Lung (tissue), 12 donors: Measurements from ENCODE around the gene USP19. TPM values are rescaled to one million over a fixed set of nuclear protein-coding genes. Genes with fewer than 3 reads are reported as not detected.

ENCODE experiments used
- ATAC-seq: fragments of 200-7000 bp; cut with Tn5 transposase; one replicate; pipeline ENCODE4 v1.9.1; 2020; ENCODE audit warnings: moderate number of reproducible peaks; ENCODE audit not compliant: insufficient read depth, low FRiP score
- DNase-seq, 3 donors: peaks; one replicate each; pipeline ENCODE4 v3.0.0-alpha.2; 2013 to 2017
- H3K27ac ChIP-seq, 2 donors: one replicate each; pipeline ENCODE4 v1.5.1; 2013; ENCODE audit warnings: mild to moderate bottlenecking in 2 of 2, moderate library complexity in 2 of 2, control low read depth in 1 of 2, inconsistent platforms in 1 of 2, low read depth in 1 of 2, low read length in 1 of 2
- H3K27me3 ChIP-seq, 3 donors: one replicate each; pipeline ENCODE4 v1.5.1; 2013; ENCODE audit warnings: low read length in 2 of 3; ENCODE audit not compliant: control insufficient read depth in 3 of 3, insufficient read depth in 3 of 3
- H3K36me3 ChIP-seq, 4 donors: one replicate each; pipeline ENCODE4 v1.5.1; 2013; ENCODE audit warnings: low read length in 4 of 4, mild to moderate bottlenecking in 1 of 4, moderate library complexity in 1 of 4; ENCODE audit not compliant: control insufficient read depth in 4 of 4, insufficient read depth in 4 of 4
- H3K4me1 ChIP-seq, 5 donors: one replicate each; pipeline ENCODE4 v1.5.1; 2013; ENCODE audit warnings: low read length in 5 of 5, mild to moderate bottlenecking in 2 of 5, moderate library complexity in 1 of 5; ENCODE audit not compliant: control insufficient read depth in 5 of 5, insufficient read depth in 5 of 5
- H3K4me3 ChIP-seq: one replicate; pipeline ENCODE4 v1.5.1; 2013; ENCODE audit warnings: mild to moderate bottlenecking, control low read depth, moderate library complexity
- H3K9ac ChIP-seq, 2 donors: one replicate each; pipeline ENCODE4 v1.5.1; 2013; ENCODE audit warnings: low read length in 2 of 2, control low read depth in 1 of 2; ENCODE audit not compliant: insufficient read depth in 1 of 2
- H3K9me3 ChIP-seq, 4 donors: one replicate each; pipeline ENCODE4 v1.5.1; 2013; ENCODE audit warnings: low read length in 3 of 4, mild to moderate bottlenecking in 1 of 4, moderate library complexity in 1 of 4; ENCODE audit not compliant: control insufficient read depth in 4 of 4, insufficient read depth in 3 of 4
- CTCF ChIP-seq: IDR thresholded peaks from 2 replicates; pipeline ENCODE4 v1.5.1; 2012; ENCODE audit warnings: mild to moderate bottlenecking; ENCODE audit errors: control extremely low read depth, extremely low read depth
- WGBS, 2 donors: extraction: QIAGEN DNeasy Blood & Tissue Kit; methylation state at CpG; one replicate each; pipeline ENCODE4 v1.1.7; 2013; 5-methylcytosine and 5-hydroxymethylcytosine counted together
- polyA plus RNA-seq, 2 donors: library from polyadenylated mRNA; stranded (reverse); fragments of 200-250 nt; gene quantifications; one replicate each; pipeline ENCODE4 v1.2.1, GENCODE V29; 2013
- total RNA-seq, 2 donors: library from RNA; depleted of rRNA in 1 of 2; stranded (reverse); fragments of >200 nt in 1 of 2; gene quantifications; one replicate each; pipeline ENCODE4 v1.2.1, GENCODE V29; 2014 to 2021
- donor health status: control.
- donor health status: control.
- donor health status: Bipolar disorder and iron deficiency.
- donor health status: healthy.
- donor health status: DM: yes; HTN: yes; CAD: no.

USP19 gene
- total and polyA plus RNA-seq, 4 donors, result 20.3 to 63.1 (median 40.1) TPM

- H3K27ac ChIP-seq, result no peak overlapping the region
Measured at GRCh38 chr3:49110780-49111179, 9.8 kb downstream of the USP19 start.

GRCh38 chr3:49108346-49108745, 12.3 kb downstream of the USP19 start:
- TF ChIP-seq CTCF, result no peak
- 86 to 93% methylated on average over 14 of the region's 14 CpGs for WGBS, 2 donors
- Histone ChIP-seq H3K9ac (no peak overlapping the region), H3K36me3 (peaks cover 28 to 54% (median 36%) of the 10 kb centered on the region in 4 donors), H3K4me3 (no peak overlapping the region), H3K27me3 (no peaks in the 10 kb centered on the region), H3K9me3 (no peaks in the 10 kb centered on the region), H3K27ac (no peak overlapping the region), H3K4me1 (peaks cover 0 to 11% (median 6%) of the 10 kb centered on the region in 5 donors)
- DNase-seq (no peak), ATAC-seq (no peak)

More at GRCh38 chr3:49110780-49111179, 9.8 kb downstream of the USP19 start:
- Histone ChIP-seq H3K9me3 (no peaks in the 10 kb centered on the region), H3K4me3 (no peak overlapping the region), H3K9ac (no peak overlapping the region), H3K36me3 (peaks cover 37 to 77% (median 52%) of the 10 kb centered on the region in 4 donors), H3K27me3 (no peaks in the 10 kb centered on the region), H3K4me1 (peaks cover 0 to under 1% (median 0%) of the 10 kb centered on the region in 5 donors)
- no peak for TF ChIP-seq CTCF
- ATAC-seq (no peak), DNase-seq (no peak)
- 88 to 91% methylated on average over 13 of the region's 13 CpGs for WGBS, 2 donors

GRCh38 chr3:49104427-49105291, 16.0 kb downstream of the USP19 start, which contains the start of gene QARS1:
Gene QARS1 (minus strand): TSS chr3:49104757. CDS start chr3:49104733, 24 bp downstream.
- H3K4me1 ChIP-seq, result peaks cover 0 to 12% (median 6%) of the 10 kb centered on the region in 5 donors
- H3K36me3 ChIP-seq, result peaks cover 21 to 42% (median 38%) of the 10 kb centered on the region in 4 donors
- 1 to 2% methylated on average over 50 of the region's 50 CpGs for WGBS, 2 donors
- peak; percentile 96 for DNase-seq
- H3K27ac ChIP-seq, result peak within 1 kb of the TSS; percentile 89 to 95
- TF ChIP-seq CTCF, result no peak
- ATAC-seq, result peak; percentile 99
- H3K9me3 ChIP-seq, result no peaks in the 10 kb centered on the region
- H3K4me3 ChIP-seq, result peak within 1 kb of the TSS; percentile 88
- peak within 1 kb of the TSS; percentile 84 to 85 for H3K9ac ChIP-seq
- no peaks in the 10 kb centered on the region for H3K27me3 ChIP-seq
